Activated gamma-delta T cell (primary cell): Measurements from ENCODE around the gene SLC66A2.

Experiments
- DNase-seq: peaks from one replicate; lab custom pipeline; 2025; lab: John Stamatoyannopoulos, UW

Gene SLC66A2

GRCh38 chr18:79937103-79937860, 14.2 kb downstream of the SLC66A2 start:
- DNase-seq: no peak

GRCh38 chr18:79936641-79937040, 14.8 kb downstream of the SLC66A2 start:
- no peak for DNase-seq

- DNase-seq: no peak
Measured at GRCh38 chr18:79935925-79936324, 15.5 kb downstream of the SLC66A2 start.

- DNase-seq: no peak
Measured at GRCh38 chr18:79935499-79935898, 16.0 kb downstream of the SLC66A2 start.

- no peak for DNase-seq
Measured at GRCh38 chr18:79935098-79935480, 16.4 kb downstream of the SLC66A2 start.

GRCh38 chr18:79934311-79935097, 16.9 kb downstream of the SLC66A2 start:
- no peak for DNase-seq

- DNase-seq: no peak
Measured at GRCh38 chr18:79933765-79934164, 17.7 kb downstream of the SLC66A2 start.

GRCh38 chr18:79932907-79933306, 18.5 kb downstream of the SLC66A2 start:
- no peak for DNase-seq

GRCh38 chr18:79931475-79931874, 20.0 kb downstream of the SLC66A2 start:
- no peak for DNase-seq

- DNase-seq: no peak
Measured at GRCh38 chr18:79930020-79930642, 21.3 kb downstream of the SLC66A2 start.

- DNase-seq: no peak
Measured at GRCh38 chr18:79928563-79928960, 22.9 kb downstream of the SLC66A2 start.

- DNase-seq: no peak
Measured at GRCh38 chr18:79927607-79928562, 23.6 kb downstream of the SLC66A2 start.

GRCh38 chr18:79926715-79927606, 24.5 kb downstream of the SLC66A2 start:
- DNase-seq: no peak

- DNase-seq: no peak
Measured at GRCh38 chr18:79926306-79926705, 25.1 kb downstream of the SLC66A2 start.

- DNase-seq: no peak
Measured at GRCh38 chr18:79924814-79925731, 26.4 kb downstream of the SLC66A2 start.

- no peak for DNase-seq
Measured at GRCh38 chr18:79923896-79924585, 27.4 kb downstream of the SLC66A2 start.

- no peak for DNase-seq
Measured at GRCh38 chr18:79922971-79923411, 28.5 kb downstream of the SLC66A2 start.

GRCh38 chr18:79921984-79922965, 29.2 kb downstream of the SLC66A2 start:
- no peak for DNase-seq
